ENCODE results near the gene ALG10. TPM values are rescaled to one million over a fixed set of nuclear protein-coding genes. Genes with fewer than 3 reads are reported as not detected.
"Not testable (repeated sequence)": the region's sequence is repeated elsewhere in the genome, so short reads cannot be mapped to it uniquely, and the experiment has no call there.

The ALG10 gene
- total and polyA plus RNA-seq, 4 experiments from 2014 or later: 1.5 to 22.5 (median 13.3) TPM

DNA sequence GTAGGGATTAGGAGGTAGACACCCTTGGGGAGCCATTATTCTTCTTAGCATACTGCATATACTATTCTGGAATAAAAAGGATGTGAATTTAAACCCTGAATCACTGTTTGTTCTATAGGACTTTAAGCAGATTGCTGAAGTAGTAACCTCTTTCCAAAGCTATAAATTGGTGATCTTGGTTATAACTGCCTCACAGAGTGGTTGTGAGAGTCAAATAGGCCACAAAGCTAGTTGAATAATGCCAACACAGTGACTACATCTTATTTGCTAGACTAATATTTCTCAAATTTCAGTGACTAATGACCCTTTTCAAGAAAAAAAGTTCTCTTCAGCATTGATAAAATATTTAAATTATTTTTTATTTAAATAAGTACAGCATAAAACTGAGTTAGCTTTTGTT lies 13.5 kb upstream of the ALG10 start:
- DNase-seq; H3K9me3 ChIP-seq (ENCODE audit: control insufficient read depth in 1 of 2, low read length in 2 of 2); H3K36me3 Mint-ChIP-seq; H3K4me1 Mint-ChIP-seq; CTCF ChIA-PET (ENCODE audit: partially characterized antibody); intact Hi-C loops (cut with micrococcal nuclease); H3K36me3 ChIP-seq (ENCODE audit: insufficient read depth, low read length); H3K27ac ChIP-seq (ENCODE audit: low read depth, low read length); H3K4me3 Mint-ChIP-seq; H3K27me3 ChIP-seq (ENCODE audit: insufficient read depth, low read length); H3K9me3 Mint-ChIP-seq; H3K4me3 ChIP-seq (ENCODE audit: low read length in 2 of 2); POLR2A ChIA-PET (ENCODE audit: partially characterized antibody); H3K4me1 ChIP-seq (ENCODE audit: insufficient read depth, low read length): not testable (repeated sequence)
- Mint-ChIP-seq H3K27ac (peak overlapping the region in 1 of 7 donors; percentile 1), H3K27me3 (peaks cover 7 to 14% of the 10 kb centered on the region in 2 donors)

DNA sequence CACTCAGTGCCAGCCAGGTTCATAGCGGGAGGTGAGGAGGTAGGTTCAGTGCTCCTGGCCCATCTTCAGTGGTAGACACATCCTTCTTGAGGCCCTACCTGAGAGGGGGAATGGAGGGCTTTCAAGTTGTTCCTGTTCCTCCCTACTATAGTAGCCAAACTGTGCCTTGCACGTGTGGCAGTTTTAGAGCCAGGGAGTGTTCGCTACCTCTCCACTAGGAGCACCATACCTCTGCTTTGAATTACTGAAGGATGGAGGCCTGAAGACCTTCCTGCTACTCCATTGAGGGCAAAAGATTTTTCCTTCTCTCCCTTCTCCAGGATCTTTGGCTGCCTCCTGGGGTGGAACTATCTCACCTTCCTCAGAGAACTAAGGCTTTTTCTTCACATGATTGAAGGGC lies 5.9 kb upstream of the ALG10 start:
- POLR2A ChIA-PET (ENCODE audit: partially characterized antibody): no interaction called here
- Mint-ChIP-seq H3K9me3 (no peaks in the 10 kb centered on the region), H3K27ac (no peak overlapping the region), H3K4me3 (no peak overlapping the region), H3K36me3 (no peaks in the 10 kb centered on the region), H3K4me1 (peaks cover 0 to 3% (median 0%) of the 10 kb centered on the region in 4 donors), H3K27me3 (peaks cover 4 to 6% of the 10 kb centered on the region in 2 donors)
- CTCF ChIA-PET (ENCODE audit: partially characterized antibody): no interaction called here
- Histone ChIP-seq H3K27me3 (ENCODE audit: insufficient read depth, low read length) (no peaks in the 10 kb centered on the region), H3K4me3 (ENCODE audit: low read length in 2 of 2) (no peak overlapping the region), H3K9me3 (ENCODE audit: control insufficient read depth in 1 of 2, low read length in 2 of 2) (no peaks in the 10 kb centered on the region), H3K4me1 (ENCODE audit: insufficient read depth, low read length) (peaks cover under 1% of the 10 kb centered on the region), H3K27ac (ENCODE audit: low read depth, low read length) (no peak overlapping the region), H3K36me3 (ENCODE audit: insufficient read depth, low read length) (no peaks in the 10 kb centered on the region)
- no peak for DNase-seq
- intact Hi-C loops (cut with micrococcal nuclease): no loop called here

GRCh38 chr12:34021071-34021470 lies 1.2 kb upstream of the ALG10 start:
- H3K36me3 ChIP-seq (ENCODE audit: insufficient read depth, low read length): peaks cover 6% of the 10 kb centered on the region
- no peaks in the 10 kb centered on the region for H3K27me3 ChIP-seq (ENCODE audit: insufficient read depth, low read length)
- intact Hi-C loops (cut with micrococcal nuclease): loop anchor here (1.0 to 10.0 kb wide), 3 partner anchors 104 to 1716 kb away; no protein-coding TSS in a partner anchor
- H3K9me3 ChIP-seq (ENCODE audit: control insufficient read depth in 1 of 2, low read length in 2 of 2): no peaks in the 10 kb centered on the region
- POLR2A ChIA-PET (ENCODE audit: partially characterized antibody): interaction anchor here (3.9 kb wide), 1 partner anchor 1266 kb away, joined by 62 read pairs; the partner anchor contains the start of gene YARS2
- H3K4me1 ChIP-seq (ENCODE audit: insufficient read depth, low read length): peaks cover 19% of the 10 kb centered on the region
- H3K36me3 Mint-ChIP-seq: peaks cover 5 to 13% of the 10 kb centered on the region in 2 donors
- CTCF ChIA-PET (ENCODE audit: partially characterized antibody): interaction anchor here (1.7 to 5.1 kb wide), 3 partner anchors 12 to 1657 kb away, joined by 7 to 125 read pairs (median 15); partner anchors contain the start of gene YARS2
- no peak for DNase-seq
- no peak overlapping the region for H3K27ac ChIP-seq (ENCODE audit: low read depth, low read length)
- H3K27ac Mint-ChIP-seq: peak overlapping the region in 6 of 7 donors; percentile 48 to 99 (median 81)
- peak overlapping the region in 1 of 8 donors; percentile 11 for H3K4me3 Mint-ChIP-seq
- no peaks in the 10 kb centered on the region for H3K9me3 Mint-ChIP-seq
- no peak overlapping the region for H3K4me3 ChIP-seq (ENCODE audit: low read length in 2 of 2)
- peaks cover 0 to 2% of the 10 kb centered on the region in 2 donors for H3K27me3 Mint-ChIP-seq
- peaks cover 12 to 23% (median 16%) of the 10 kb centered on the region in 4 donors for H3K4me1 Mint-ChIP-seq

- H3K27ac Mint-ChIP-seq; H3K4me3 ChIP-seq (ENCODE audit: low read length in 2 of 2); DNase-seq; H3K27me3 Mint-ChIP-seq; CTCF ChIA-PET (ENCODE audit: partially characterized antibody); POLR2A ChIA-PET (ENCODE audit: partially characterized antibody); H3K27me3 ChIP-seq (ENCODE audit: insufficient read depth, low read length); H3K27ac ChIP-seq (ENCODE audit: low read depth, low read length); H3K36me3 ChIP-seq (ENCODE audit: insufficient read depth, low read length); H3K9me3 ChIP-seq (ENCODE audit: control insufficient read depth in 1 of 2, low read length in 2 of 2); H3K4me3 Mint-ChIP-seq; H3K9me3 Mint-ChIP-seq: not testable (repeated sequence)
- peaks cover 8 to 13% (median 10%) of the 10 kb centered on the region in 4 donors for H3K4me1 Mint-ChIP-seq
- intact Hi-C loops (cut with micrococcal nuclease): loop anchor here (10.0 kb wide), 2 partner anchors 97 to 1723 kb away; no protein-coding TSS in a partner anchor
- peaks cover 11 to 28% of the 10 kb centered on the region in 2 donors for H3K36me3 Mint-ChIP-seq
- H3K4me1 ChIP-seq (ENCODE audit: insufficient read depth, low read length): peaks cover 13% of the 10 kb centered on the region
Observed at GRCh38 chr12:34027661-34028060, 5.4 kb downstream of the ALG10 start.

DNA sequence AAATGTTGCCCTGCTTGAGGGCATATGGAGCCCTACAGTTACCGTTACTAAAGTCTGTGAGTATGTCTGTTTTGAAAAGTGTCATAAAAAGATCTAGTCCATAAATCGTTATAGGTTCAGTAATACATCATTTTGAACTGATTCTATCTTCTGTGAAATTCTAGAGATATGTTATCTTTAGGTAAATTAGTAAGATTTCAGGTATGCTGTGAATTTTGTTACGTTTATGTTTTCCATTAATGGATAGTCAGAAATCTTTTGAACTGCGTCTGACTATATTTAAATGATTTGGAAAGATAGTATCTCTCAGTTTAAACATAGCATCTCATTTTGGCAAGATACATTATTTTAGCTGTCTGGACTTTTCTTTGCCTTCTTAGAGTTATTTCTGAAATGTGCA lies 8.3 kb downstream of the ALG10 start:
- H3K4me3 Mint-ChIP-seq: no peak overlapping the region
- no peaks in the 10 kb centered on the region for H3K27me3 Mint-ChIP-seq
- intact Hi-C loops (cut with micrococcal nuclease): no loop called here
- no peak for DNase-seq
- H3K9me3 ChIP-seq (ENCODE audit: control insufficient read depth in 1 of 2, low read length in 2 of 2): no peaks in the 10 kb centered on the region
- H3K27ac Mint-ChIP-seq: no peak overlapping the region
- ChIA-PET POLR2A (ENCODE audit: partially characterized antibody) (no interaction called here), CTCF (ENCODE audit: partially characterized antibody) (no interaction called here)
- H3K9me3 Mint-ChIP-seq: no peaks in the 10 kb centered on the region
- no peaks in the 10 kb centered on the region for H3K27me3 ChIP-seq (ENCODE audit: insufficient read depth, low read length)
- no peaks in the 10 kb centered on the region for H3K4me1 Mint-ChIP-seq
- H3K27ac ChIP-seq (ENCODE audit: low read depth, low read length): no peak overlapping the region
- no peaks in the 10 kb centered on the region for H3K36me3 ChIP-seq (ENCODE audit: insufficient read depth, low read length)
- no peaks in the 10 kb centered on the region for H3K4me1 ChIP-seq (ENCODE audit: insufficient read depth, low read length)
- peaks cover 8 to 22% of the 10 kb centered on the region in 2 donors for H3K36me3 Mint-ChIP-seq
- no peak overlapping the region for H3K4me3 ChIP-seq (ENCODE audit: low read length in 2 of 2)

GRCh38 chr12:34033628-34034296 lies 11.5 kb downstream of the ALG10 start:
- ChIA-PET CTCF (ENCODE audit: partially characterized antibody) (interaction anchor here (1.2 to 2.9 kb wide), 3 partner anchors 12 to 1277 kb away, joined by 3 to 21 read pairs (median 15); partner anchors contain the start of genes ALG10 and YARS2), POLR2A (ENCODE audit: partially characterized antibody) (interaction anchor here (1.1 kb wide), 1 partner anchor 11 kb away, joined by 5 read pairs; the partner anchor contains the start of gene ALG10)
- intact Hi-C loops (cut with micrococcal nuclease): no loop called here
- Mint-ChIP-seq H3K4me1 (no peaks in the 10 kb centered on the region), H3K36me3 (peaks cover 0 to 7% of the 10 kb centered on the region in 2 donors), H3K9me3 (no peaks in the 10 kb centered on the region), H3K27me3 (no peaks in the 10 kb centered on the region), H3K27ac (no peak overlapping the region), H3K4me3 (no peak overlapping the region)
- no peaks in the 10 kb centered on the region for H3K27me3 ChIP-seq (ENCODE audit: insufficient read depth, low read length)
- H3K9me3 ChIP-seq (ENCODE audit: control insufficient read depth in 1 of 2, low read length in 2 of 2): no peaks in the 10 kb centered on the region
- H3K4me3 ChIP-seq (ENCODE audit: low read length in 2 of 2): no peak overlapping the region
- no peaks in the 10 kb centered on the region for H3K4me1 ChIP-seq (ENCODE audit: insufficient read depth, low read length)
- H3K36me3 ChIP-seq (ENCODE audit: insufficient read depth, low read length): no peaks in the 10 kb centered on the region
- no peak overlapping the region for H3K27ac ChIP-seq (ENCODE audit: low read depth, low read length)
- peak in 4 of 5 donors; percentile 24 to 41 (median 31) for DNase-seq

DNA sequence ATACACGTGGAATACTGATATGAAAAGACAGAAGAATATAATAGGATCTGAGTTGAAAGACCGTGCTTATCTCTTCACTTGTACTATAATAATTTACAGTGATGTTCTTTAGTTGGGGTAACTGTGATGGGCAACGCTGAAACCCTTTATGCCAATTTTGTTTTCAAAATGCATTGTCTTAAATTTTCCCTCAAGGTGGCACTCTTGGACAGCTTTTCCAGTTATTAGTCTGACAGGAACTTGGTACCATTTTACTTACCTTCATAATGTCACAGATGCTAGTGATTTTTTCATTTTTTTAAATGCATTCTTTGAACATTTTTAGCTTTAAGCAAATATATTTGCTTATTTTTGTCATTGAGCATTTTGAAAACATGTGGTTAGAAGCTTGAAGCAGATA lies 16.1 kb downstream of the ALG10 start:
- H3K36me3 Mint-ChIP-seq; H3K4me3 ChIP-seq (ENCODE audit: low read length in 2 of 2); H3K36me3 ChIP-seq (ENCODE audit: insufficient read depth, low read length); H3K9me3 ChIP-seq (ENCODE audit: control insufficient read depth in 1 of 2, low read length in 2 of 2); CTCF ChIA-PET (ENCODE audit: partially characterized antibody); H3K27ac ChIP-seq (ENCODE audit: low read depth, low read length); H3K4me1 ChIP-seq (ENCODE audit: insufficient read depth, low read length); intact Hi-C loops (cut with micrococcal nuclease); H3K9me3 Mint-ChIP-seq; POLR2A ChIA-PET (ENCODE audit: partially characterized antibody); H3K4me3 Mint-ChIP-seq; H3K27me3 ChIP-seq (ENCODE audit: insufficient read depth, low read length); H3K27ac Mint-ChIP-seq; H3K27me3 Mint-ChIP-seq; DNase-seq; H3K4me1 Mint-ChIP-seq: not testable (repeated sequence)
